Bronchial epithelial cell (primary cell): Measurements from ENCODE around the gene PDE2A. TPM values are rescaled to one million over a fixed set of nuclear protein-coding genes. Genes with fewer than 3 reads are reported as not detected.

Source experiments
- DNase-seq: peaks from one replicate; pipeline ENCODE4 v3.0.0-alpha.2; 2010; ENCODE audit warnings: low read depth
- FAIRE-seq: peaks from 2 replicates; lab custom pipeline; 2011; peaks lifted over from hg19 to GRCh38; lab: Jason Lieb, UNC
- H3K27me3 ChIP-seq: 2 replicates; pipeline ENCODE4 v1.5.1; 2011; ENCODE audit warnings: low read length; ENCODE audit not compliant: control insufficient read depth, insufficient read depth
- H3K36me3 ChIP-seq: 2 replicates; pipeline ENCODE4 v1.5.1; 2011; ENCODE audit warnings: low read length; ENCODE audit not compliant: control insufficient read depth, insufficient read depth
- H3K4me3 ChIP-seq: 2 replicates; pipeline ENCODE4 v1.5.1; 2011; ENCODE audit warnings: mild to moderate bottlenecking, low read depth, low read length, control low read depth
- total RNA-seq: library from RNA; depleted of rRNA; stranded (reverse); fragments of >200 nt; gene quantifications from 2 replicates; pipeline ENCODE4 v1.2.1, GENCODE V29; 2014
- TF ChIP-seq, protein P1 (sequence below): IDR thresholded peaks from 2 replicates; pipeline ENCODE4 v1.5.1; 2011; ENCODE audit warnings: mild to moderate bottlenecking, moderate library complexity, low read length, control low read depth, inconsistent platforms; ENCODE audit not compliant: insufficient read depth, severe bottlenecking

The PDE2A gene
- total RNA-seq, 1 donor from 2014 or later, result 1.6 TPM

DNA sequence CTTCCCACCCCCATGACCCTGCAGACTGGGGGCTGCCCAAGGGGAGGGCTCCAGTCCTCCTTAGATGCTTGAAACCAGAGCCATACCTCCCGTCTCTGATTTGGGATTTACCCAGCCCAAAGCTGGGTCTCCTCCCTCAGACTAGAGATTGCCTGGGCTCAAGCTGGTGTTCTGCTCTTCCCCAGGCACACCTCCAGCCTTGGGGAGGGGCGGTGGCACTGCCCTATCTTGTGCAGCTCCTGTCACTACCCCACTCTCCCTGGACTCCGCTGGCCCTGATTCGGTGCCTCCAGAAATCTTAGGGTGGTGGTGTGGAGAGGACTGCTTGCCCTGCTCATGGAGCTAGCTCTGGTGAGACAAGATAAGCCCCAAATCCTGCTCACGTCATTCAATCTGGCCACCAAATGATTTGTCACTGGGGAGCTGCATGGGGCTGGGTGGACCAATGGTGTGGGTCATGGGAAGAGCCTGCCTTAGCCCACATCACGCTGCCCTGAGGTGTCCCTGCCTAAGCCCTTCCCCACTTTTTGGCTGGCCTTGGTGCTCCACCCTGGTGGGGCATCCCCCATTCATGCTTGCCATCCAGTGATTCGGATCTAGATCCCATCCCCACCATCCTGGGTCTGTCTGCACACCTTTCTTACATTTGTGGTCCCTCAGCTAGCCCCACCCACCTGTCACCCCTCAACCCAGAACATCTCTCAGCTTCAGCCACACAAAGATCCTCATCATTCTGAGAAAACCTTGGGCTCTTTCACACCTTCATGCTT, 87.7 kb downstream of the PDE2A start:
- H3K27me3 ChIP-seq, result peaks cover 19% of the 10 kb centered on the region
- DNase-seq, result no peak

DNA sequence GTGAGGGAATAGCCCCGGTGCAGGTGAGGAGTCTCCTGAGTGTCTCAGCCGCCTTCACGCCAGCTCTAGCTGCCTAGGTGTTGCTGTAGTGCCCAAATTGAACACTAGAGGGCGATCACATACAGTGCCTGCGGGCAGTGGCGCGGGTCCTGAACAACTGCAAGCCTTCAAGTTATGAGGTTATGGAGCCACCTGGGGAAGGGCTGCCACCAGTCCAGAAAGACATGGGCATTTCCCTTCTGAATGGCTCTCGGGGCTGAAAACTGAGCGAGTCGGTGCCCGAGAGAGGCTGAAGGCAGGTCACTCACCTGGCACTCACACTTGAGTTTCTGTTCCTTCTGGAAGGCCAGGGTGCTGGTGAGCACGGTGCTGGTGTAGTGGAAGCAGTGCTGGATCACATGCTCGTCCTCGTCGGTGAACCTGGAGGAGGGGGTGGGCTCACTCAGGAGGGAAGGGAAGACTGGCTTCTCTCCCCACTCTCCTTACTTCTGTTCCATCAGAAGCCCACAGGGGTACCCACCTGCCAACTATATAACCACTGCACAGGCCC, 88.4 kb downstream of the PDE2A start:
- DNase-seq (peak; percentile 55), FAIRE-seq (no peak)
- Histone ChIP-seq H3K36me3 (no peaks in the 10 kb centered on the region), H3K4me3 (no peak overlapping the region), H3K27me3 (peaks cover 12% of the 10 kb centered on the region)
- TF ChIP-seq, protein P1, sequence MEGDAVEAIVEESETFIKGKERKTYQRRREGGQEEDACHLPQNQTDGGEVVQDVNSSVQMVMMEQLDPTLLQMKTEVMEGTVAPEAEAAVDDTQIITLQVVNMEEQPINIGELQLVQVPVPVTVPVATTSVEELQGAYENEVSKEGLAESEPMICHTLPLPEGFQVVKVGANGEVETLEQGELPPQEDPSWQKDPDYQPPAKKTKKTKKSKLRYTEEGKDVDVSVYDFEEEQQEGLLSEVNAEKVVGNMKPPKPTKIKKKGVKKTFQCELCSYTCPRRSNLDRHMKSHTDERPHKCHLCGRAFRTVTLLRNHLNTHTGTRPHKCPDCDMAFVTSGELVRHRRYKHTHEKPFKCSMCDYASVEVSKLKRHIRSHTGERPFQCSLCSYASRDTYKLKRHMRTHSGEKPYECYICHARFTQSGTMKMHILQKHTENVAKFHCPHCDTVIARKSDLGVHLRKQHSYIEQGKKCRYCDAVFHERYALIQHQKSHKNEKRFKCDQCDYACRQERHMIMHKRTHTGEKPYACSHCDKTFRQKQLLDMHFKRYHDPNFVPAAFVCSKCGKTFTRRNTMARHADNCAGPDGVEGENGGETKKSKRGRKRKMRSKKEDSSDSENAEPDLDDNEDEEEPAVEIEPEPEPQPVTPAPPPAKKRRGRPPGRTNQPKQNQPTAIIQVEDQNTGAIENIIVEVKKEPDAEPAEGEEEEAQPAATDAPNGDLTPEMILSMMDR, result peak; percentile 90

More for the DNA sequence above, 87.7 kb downstream of the PDE2A start:
- FAIRE-seq, result no peak
- TF ChIP-seq, protein P1, result no peak
- H3K4me3 ChIP-seq, result no peak overlapping the region
- no peaks in the 10 kb centered on the region for H3K36me3 ChIP-seq

DNA sequence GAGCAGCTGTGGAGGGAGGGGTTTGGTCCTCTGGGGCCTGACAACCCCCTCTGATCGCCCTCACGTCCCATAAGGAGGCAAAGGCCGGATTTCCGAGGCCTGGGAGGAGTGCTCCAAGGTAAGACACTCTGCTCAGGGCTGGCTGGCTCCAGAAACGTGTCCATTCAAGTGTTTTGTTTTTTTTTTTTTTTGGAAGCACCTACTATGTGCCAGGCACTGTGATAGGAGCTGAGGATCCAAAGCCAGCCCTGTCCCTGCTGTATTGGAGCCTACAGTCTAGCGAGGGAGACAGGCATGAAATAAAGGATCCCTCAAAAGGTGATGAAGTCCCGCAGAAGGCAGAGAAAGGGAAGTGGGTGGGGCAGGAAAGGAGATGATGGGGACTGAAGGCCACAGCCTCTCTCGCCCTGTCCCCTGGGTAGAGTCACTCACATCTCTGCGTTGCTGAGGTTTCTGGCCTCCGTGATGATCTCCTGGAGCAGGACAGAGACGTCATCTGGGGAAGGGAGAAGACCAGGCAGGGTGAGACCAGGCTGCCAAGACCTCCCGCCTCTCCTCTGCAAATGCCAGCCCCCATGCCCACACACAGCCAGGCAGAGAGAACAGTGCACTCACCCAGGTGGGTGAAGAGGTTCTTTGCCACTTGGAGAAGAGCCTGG, 89.2 kb downstream of the PDE2A start:
- H3K36me3 ChIP-seq, result no peaks in the 10 kb centered on the region
- TF ChIP-seq, protein P1, result no peak
- H3K4me3 ChIP-seq, result no peak overlapping the region
- peak; percentile 23 for FAIRE-seq
- peaks cover 7% of the 10 kb centered on the region for H3K27me3 ChIP-seq
- no peak for DNase-seq

DNA sequence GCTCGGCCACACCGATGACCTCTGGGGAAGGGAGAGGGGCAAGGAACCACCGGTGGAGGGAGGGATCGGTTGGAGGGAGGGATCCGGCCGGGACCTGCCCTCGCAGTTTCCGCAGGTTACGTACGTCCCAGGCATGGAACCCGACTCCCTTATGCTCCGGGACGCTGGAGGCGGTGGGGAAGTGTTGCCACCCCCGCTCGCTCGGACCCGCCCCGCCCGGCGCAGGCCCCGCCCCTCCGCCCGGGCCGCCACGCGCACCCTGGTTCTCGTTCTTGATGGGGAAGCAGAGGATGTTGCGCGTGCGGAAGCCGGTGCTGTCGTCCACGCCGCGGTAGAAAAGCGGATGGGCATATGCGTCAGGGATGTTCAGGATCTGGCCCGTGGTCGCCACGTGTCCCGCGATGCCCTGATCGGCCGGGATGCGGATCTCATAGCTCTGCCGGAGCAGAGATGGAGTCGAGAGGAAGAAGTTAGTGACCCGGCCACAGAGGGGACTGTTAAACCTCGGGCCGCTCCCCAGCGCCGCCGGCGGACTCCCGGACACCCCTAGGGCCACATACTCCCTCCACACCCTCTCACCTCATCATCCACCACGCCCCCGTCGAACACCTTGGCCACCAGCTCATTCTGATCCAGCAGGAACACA, 89.8 kb downstream of the PDE2A start:
- Histone ChIP-seq H3K36me3 (no peaks in the 10 kb centered on the region), H3K27me3 (peaks cover 4% of the 10 kb centered on the region), H3K4me3 (peak overlapping the region; percentile 14)
- no peak for FAIRE-seq
- TF ChIP-seq, protein P1, result no peak
- DNase-seq, result peak; percentile 29

DNA sequence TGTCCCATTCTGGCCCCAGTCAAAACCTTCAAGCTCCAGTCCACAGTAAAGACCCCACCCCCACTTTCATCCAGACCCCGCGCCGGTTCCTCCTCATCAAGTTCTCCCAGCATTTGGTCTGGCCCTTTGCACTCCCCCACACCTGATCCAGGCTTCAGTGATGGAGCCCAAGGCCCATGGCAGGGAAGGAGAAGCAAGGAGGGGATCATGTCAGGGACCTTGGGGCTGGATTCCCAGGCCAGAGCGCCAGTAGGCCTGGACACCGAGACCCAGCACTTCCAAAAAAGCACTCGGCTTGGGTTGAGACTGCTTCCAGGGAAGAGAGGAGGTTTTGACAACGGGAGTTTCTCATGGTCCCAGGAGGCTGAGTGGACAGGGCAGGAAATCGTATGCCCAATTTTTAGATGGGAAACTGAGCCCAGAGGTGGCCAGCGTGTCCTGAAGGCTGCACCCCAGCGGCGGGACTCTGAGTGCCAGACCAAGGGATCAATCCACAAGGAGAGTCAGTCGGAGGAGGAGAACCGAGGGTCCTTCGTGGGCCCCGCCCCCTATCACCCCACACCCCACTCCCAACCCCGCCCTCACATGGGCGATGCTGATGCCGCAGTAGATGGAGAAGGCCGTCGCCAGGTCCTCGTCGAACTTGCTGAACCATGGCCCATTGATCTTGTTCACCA, 90.5 kb downstream of the PDE2A start:
- no peak for DNase-seq
- Histone ChIP-seq H3K36me3 (no peaks in the 10 kb centered on the region), H3K4me3 (no peak overlapping the region), H3K27me3 (peaks cover 4% of the 10 kb centered on the region)
- no peak for FAIRE-seq
- TF ChIP-seq, protein P1, result no peak
